Neural cell (in vitro differentiated cells): Measurements from ENCODE around the gene KRT32.

Source experiments
- CTCF ChIP-seq: fragments of 450-650 bp; IDR thresholded peaks from 2 replicates; pipeline ENCODE4 v1.5.1; 2014; ENCODE audit warnings: antibody characterized with exemption, mild to moderate bottlenecking, moderate library complexity; ENCODE audit not compliant: poor library complexity, severe bottlenecking
- EP300 ChIP-seq: fragments of 450-650 bp; conservative IDR thresholded peaks from 2 replicates; pipeline ENCODE4 v1.6.1; 2014; ENCODE audit warnings: antibody characterized with exemption, mild to moderate bottlenecking, moderate library complexity; ENCODE audit not compliant: poor library complexity, severe bottlenecking
- EZH2 ChIP-seq: fragments of 200-600, 300-800 bp; shearing (Covaris generic), sonication (generic); IDR thresholded peaks from 2 replicates; pipeline ENCODE4 v1.6.1; 2014; ENCODE audit warnings: antibody characterized with exemption, low read length, borderline replicate concordance, mild to moderate bottlenecking; ENCODE audit not compliant: insufficient read depth, poor library complexity, severe bottlenecking
- MXI1 ChIP-seq: fragments of 450-650 bp; conservative IDR thresholded peaks from 2 replicates; pipeline ENCODE4 v1.6.1; 2014; ENCODE audit warnings: antibody characterized with exemption, mild to moderate bottlenecking; ENCODE audit not compliant: poor library complexity, severe bottlenecking
- POLR2AphosphoS5 ChIP-seq: IDR thresholded peaks from 2 replicates; pipeline ENCODE4 v1.6.1; 2012
- RAD21 ChIP-seq: fragments of 450-650 bp; conservative IDR thresholded peaks from 2 replicates; pipeline ENCODE4 v1.6.1; 2014; ENCODE audit warnings: antibody characterized with exemption, mild to moderate bottlenecking, moderate library complexity
- SMC3 ChIP-seq: fragments of 450-650 bp; conservative IDR thresholded peaks from 2 replicates; pipeline ENCODE4 v1.6.1; 2014; ENCODE audit warnings: antibody characterized with exemption, mild to moderate bottlenecking, moderate library complexity; ENCODE audit not compliant: poor library complexity
- TAF1 ChIP-seq: IDR thresholded peaks from 2 replicates; pipeline ENCODE4 v1.6.1; 2012; ENCODE audit warnings: low read depth
- TF ChIP-seq, protein P1 (sequence below): IDR thresholded peaks from 2 replicates; pipeline ENCODE4 v1.6.1; 2012; ENCODE audit warnings: borderline replicate concordance

DNA sequence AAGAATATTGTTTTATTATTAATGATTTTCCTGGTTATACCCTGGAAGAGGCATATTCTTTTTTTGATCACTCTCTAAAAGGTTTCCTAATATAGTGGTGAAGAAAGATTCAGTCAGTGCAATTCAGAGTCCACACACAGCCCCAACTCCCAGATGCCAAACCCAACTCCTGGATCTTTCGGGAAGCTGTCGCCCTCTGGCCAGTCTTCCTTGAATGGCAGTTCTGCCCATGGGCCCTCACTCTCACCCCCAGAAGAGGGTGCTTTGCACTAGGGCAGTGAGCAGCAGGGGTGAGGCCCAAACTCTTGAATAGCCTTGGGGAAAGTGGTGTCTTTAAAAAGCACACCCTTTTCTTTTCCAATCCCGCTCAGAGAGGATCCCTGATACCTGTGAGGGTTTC lies 11.0 kb downstream of the KRT32 start:
- no peak for TF ChIP-seq MXI1
- TF ChIP-seq CTCF = no peak
- no peak for TF ChIP-seq RAD21
- TF ChIP-seq, protein P1, sequence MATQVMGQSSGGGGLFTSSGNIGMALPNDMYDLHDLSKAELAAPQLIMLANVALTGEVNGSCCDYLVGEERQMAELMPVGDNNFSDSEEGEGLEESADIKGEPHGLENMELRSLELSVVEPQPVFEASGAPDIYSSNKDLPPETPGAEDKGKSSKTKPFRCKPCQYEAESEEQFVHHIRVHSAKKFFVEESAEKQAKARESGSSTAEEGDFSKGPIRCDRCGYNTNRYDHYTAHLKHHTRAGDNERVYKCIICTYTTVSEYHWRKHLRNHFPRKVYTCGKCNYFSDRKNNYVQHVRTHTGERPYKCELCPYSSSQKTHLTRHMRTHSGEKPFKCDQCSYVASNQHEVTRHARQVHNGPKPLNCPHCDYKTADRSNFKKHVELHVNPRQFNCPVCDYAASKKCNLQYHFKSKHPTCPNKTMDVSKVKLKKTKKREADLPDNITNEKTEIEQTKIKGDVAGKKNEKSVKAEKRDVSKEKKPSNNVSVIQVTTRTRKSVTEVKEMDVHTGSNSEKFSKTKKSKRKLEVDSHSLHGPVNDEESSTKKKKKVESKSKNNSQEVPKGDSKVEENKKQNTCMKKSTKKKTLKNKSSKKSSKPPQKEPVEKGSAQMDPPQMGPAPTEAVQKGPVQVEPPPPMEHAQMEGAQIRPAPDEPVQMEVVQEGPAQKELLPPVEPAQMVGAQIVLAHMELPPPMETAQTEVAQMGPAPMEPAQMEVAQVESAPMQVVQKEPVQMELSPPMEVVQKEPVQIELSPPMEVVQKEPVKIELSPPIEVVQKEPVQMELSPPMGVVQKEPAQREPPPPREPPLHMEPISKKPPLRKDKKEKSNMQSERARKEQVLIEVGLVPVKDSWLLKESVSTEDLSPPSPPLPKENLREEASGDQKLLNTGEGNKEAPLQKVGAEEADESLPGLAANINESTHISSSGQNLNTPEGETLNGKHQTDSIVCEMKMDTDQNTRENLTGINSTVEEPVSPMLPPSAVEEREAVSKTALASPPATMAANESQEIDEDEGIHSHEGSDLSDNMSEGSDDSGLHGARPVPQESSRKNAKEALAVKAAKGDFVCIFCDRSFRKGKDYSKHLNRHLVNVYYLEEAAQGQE = no peak
- TF ChIP-seq POLR2AphosphoS5 = no peak
- TF ChIP-seq EP300 = no peak
- no peak for TF ChIP-seq EZH2
- TF ChIP-seq TAF1 = no peak
- TF ChIP-seq SMC3 = no peak
